Prostate gland (tissue), 2 donors: Measurements from ENCODE around the gene DES. TPM values are rescaled to one million over a fixed set of nuclear protein-coding genes. Genes with fewer than 3 reads are reported as not detected.

ENCODE experiments used
- DNase-seq: peaks from one replicate; pipeline ENCODE4 v3.0.0-alpha.2; 2019; ENCODE audit warnings: low spot score
- H3K27ac ChIP-seq, 2 donors: fragments of 200-600 bp; sonication (generic); 2 replicates each; pipeline ENCODE4 v1.5.1; 2017 to 2019
- H3K27me3 ChIP-seq: fragments of 200-600 bp; sonication (generic); replicated peaks from 2 replicates; pipeline ENCODE4 v1.5.1; 2019; ENCODE audit not compliant: insufficient read depth
- H3K36me3 ChIP-seq, 2 donors: fragments of 200-600 bp; sonication (generic); 1 replicate in 1 of 2; 2 replicates in 1 of 2; pipeline versions ENCODE4 v1.5.1 to v1.8.1; 2017 to 2019
- H3K4me1 ChIP-seq: fragments of 200-600 bp; sonication (generic); replicated peaks from 2 replicates; pipeline ENCODE4 v1.5.1; 2019
- H3K4me3 ChIP-seq, 2 donors: fragments of 200-600 bp; sonication (generic); 2 replicates each; pipeline ENCODE4 v1.5.1; 2017 to 2019
- H3K9me3 ChIP-seq: fragments of 200-600 bp; sonication (generic); 2 replicates; pipeline ENCODE4 v1.5.1; 2017
- CTCF ChIP-seq, 4 experiments: fragments of 200-600 bp in 2 of 4; fragments of 450-650 bp in 2 of 4; sonication (generic) in 2 of 4; IDR thresholded peaks; 1 replicate in 3 of 4; 2 replicates in 1 of 4; pipeline ENCODE4 v1.5.1; 2016 to 2019; ENCODE audit warnings: antibody characterized with exemption in 4 of 4, mild to moderate bottlenecking in 2 of 4, moderate library complexity in 2 of 4
- POLR2A ChIP-seq: fragments of 450-650 bp; IDR thresholded peaks from one replicate; pipeline ENCODE4 v1.6.1; 2016; ENCODE audit warnings: antibody characterized with exemption, mild to moderate bottlenecking
- POLR2AphosphoS5 ChIP-seq: sonication (generic); formaldehyde crosslinking; IDR thresholded peaks from one replicate; pipeline ENCODE4 v1.6.1; 2017; ENCODE audit warnings: antibody characterized with exemption
- WGBS: methylation state at CpG from one replicate; pipeline ENCODE4 v1.1.5; 2018; 5-methylcytosine and 5-hydroxymethylcytosine counted together
- intact Hi-C: fragments of 100-400 bp; cut with DNase I; formaldehyde crosslinking; loops from one replicate; pipeline ENCODE4 v1.14.2; 2022
- total RNA-seq, 2 donors: library from RNA; depleted of rRNA; stranded (reverse); fragments of >200 nt; gene quantifications; one replicate each; pipeline ENCODE4 v1.1.0, GENCODE V29; 2016

The DES gene
- total RNA-seq, 2 donors from 2014 or later: 1,584 to 1,742 TPM

GRCh38 chr2:219403861-219404260, 14.3 kb upstream of the DES start:
- WGBS: 83% methylated on average over 9 of the region's 9 CpGs
- H3K27me3 ChIP-seq: no peaks in the 10 kb centered on the region
- H3K36me3 ChIP-seq: no peaks in the 10 kb centered on the region
- intact Hi-C loops: loop anchor here (5.0 kb wide), 1 partner anchor 118 kb away; no protein-coding TSS in a partner anchor
- no peak for DNase-seq
- no peaks in the 10 kb centered on the region for H3K4me1 ChIP-seq
- H3K4me3 ChIP-seq: no peak overlapping the region
- no peaks in the 10 kb centered on the region for H3K9me3 ChIP-seq
- peak overlapping the region; percentile 70 to 72 for H3K27ac ChIP-seq
- TF ChIP-seq CTCF (IDR thresholded peaks at IDR 0.05) (no peak), POLR2AphosphoS5 (no peak), POLR2A (no peak)

- no peaks in the 10 kb centered on the region for H3K36me3 ChIP-seq
- H3K9me3 ChIP-seq: no peaks in the 10 kb centered on the region
- peak overlapping the region; percentile 70 to 72 for H3K27ac ChIP-seq
- no peaks in the 10 kb centered on the region for H3K4me1 ChIP-seq
- intact Hi-C loops: loop anchor here (5.0 kb wide), 1 partner anchor 118 kb away; no protein-coding TSS in a partner anchor
- TF ChIP-seq POLR2AphosphoS5 (peak; percentile 30), CTCF (IDR thresholded peaks at IDR 0.05) (no peak), POLR2A (no peak)
- DNase-seq: no peak
- H3K4me3 ChIP-seq: no peak overlapping the region
- H3K27me3 ChIP-seq: no peaks in the 10 kb centered on the region
- 62% methylated on average over 10 of the region's 10 CpGs for WGBS
Observed at GRCh38 chr2:219404291-219404910, 13.8 kb upstream of the DES start.

DNA sequence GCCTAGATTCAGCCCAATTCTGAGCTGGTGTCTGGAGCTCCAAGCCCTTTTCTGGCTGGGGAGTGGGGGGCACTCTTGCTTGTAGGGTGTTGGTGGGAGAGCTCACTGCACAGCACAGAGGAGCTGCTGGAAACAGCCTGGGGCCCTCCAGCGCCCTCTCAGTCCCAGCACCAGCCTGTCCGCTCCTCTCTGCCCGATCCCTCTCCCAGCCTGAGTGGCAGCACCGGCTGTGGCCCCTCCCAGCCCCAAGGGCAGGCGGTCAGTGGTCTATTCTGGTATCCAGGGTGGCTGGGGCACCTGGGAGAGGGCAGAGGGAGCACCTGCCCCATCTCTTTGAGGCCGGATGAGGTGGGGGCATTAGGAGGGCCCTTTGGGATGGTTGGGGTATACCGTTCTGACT, 13.2 kb upstream of the DES start:
- H3K4me1 ChIP-seq: no peaks in the 10 kb centered on the region
- WGBS: 71% methylated on average over 7 of the region's 7 CpGs
- no peaks in the 10 kb centered on the region for H3K9me3 ChIP-seq
- H3K27ac ChIP-seq: peak overlapping the region; percentile 70 to 72
- H3K4me3 ChIP-seq: no peak overlapping the region
- no peak for DNase-seq
- no peaks in the 10 kb centered on the region for H3K36me3 ChIP-seq
- intact Hi-C loops: loop anchor here (1.0 to 5.0 kb wide), 3 partner anchors 26 to 117 kb away; no protein-coding TSS in a partner anchor
- no peaks in the 10 kb centered on the region for H3K27me3 ChIP-seq
- TF ChIP-seq POLR2A: no peak
- no peak for TF ChIP-seq POLR2AphosphoS5
- no peak for TF ChIP-seq CTCF (IDR thresholded peaks at IDR 0.05)

GRCh38 chr2:219405451-219405850, 12.7 kb upstream of the DES start:
- no peaks in the 10 kb centered on the region for H3K36me3 ChIP-seq
- WGBS: 82% methylated on average over 9 of the region's 9 CpGs
- peak overlapping the region; percentile 70 to 72 for H3K27ac ChIP-seq
- intact Hi-C loops: loop anchor here (1.0 to 5.0 kb wide), 2 partner anchors 26 to 47 kb away; no protein-coding TSS in a partner anchor
- no peak overlapping the region for H3K4me3 ChIP-seq
- H3K9me3 ChIP-seq: no peaks in the 10 kb centered on the region
- no peaks in the 10 kb centered on the region for H3K27me3 ChIP-seq
- no peak for DNase-seq
- no peaks in the 10 kb centered on the region for H3K4me1 ChIP-seq
- TF ChIP-seq POLR2AphosphoS5: no peak
- TF ChIP-seq POLR2A: no peak
- TF ChIP-seq CTCF (IDR thresholded peaks at IDR 0.05): peak in 1 of 4 experiments; percentile 15
